ENCODE data around the gene CHMP3.
"Not testable (repeated sequence)": the region's sequence is repeated elsewhere in the genome, so short reads cannot be mapped to it uniquely, and the experiment has no call there.

GRCh38 chr2:86545296-86545924 lies 17.8 kb downstream of the CHMP3 start:
- TF ChIP-seq CTCF, POLR2A, POLR2AphosphoS5 (IDR thresholded peaks at IDR 0.05): not testable (repeated sequence)
